HG03139 (cell line): Measurements from ENCODE around the gene ZNF670.

Source experiments
- ATAC-seq: cut with Tn5 transposase; IDR thresholded peaks from one replicate; pipeline ENCODE4 v1.9.1; 2021; ENCODE audit not compliant: unreplicated experiment

The ZNF670 gene

GRCh38 chr1:247104965-247105364 is 26.4 kb upstream of the ZNF670 start:
- ATAC-seq = no peak

- ATAC-seq = peak; percentile 99
Measured at GRCh38 chr1:247103859-247104591, 25.4 kb upstream of the ZNF670 start, which contains the start of gene ZNF669. TSS of gene ZNF669 (minus strand) at chr1:247104356. CDS start at chr1:247104199, 157 bp downstream.

- no peak for ATAC-seq
Measured at GRCh38 chr1:247102381-247102780, 23.8 kb upstream of the ZNF670 start.

GRCh38 chr1:247100676-247101279 is 22.2 kb upstream of the ZNF670 start:
- ATAC-seq = no peak

- ATAC-seq = no peak
Measured at GRCh38 chr1:247096958-247097357, 18.3 kb upstream of the ZNF670 start.

GRCh38 chr1:247096544-247096943 is 17.9 kb upstream of the ZNF670 start:
- ATAC-seq = no peak

- ATAC-seq = no peak
Measured at GRCh38 chr1:247096112-247096511, 17.5 kb upstream of the ZNF670 start.

- no peak for ATAC-seq
Measured at GRCh38 chr1:247090455-247090854, 11.8 kb upstream of the ZNF670 start.

- ATAC-seq = no peak
Measured at GRCh38 chr1:247089616-247090375, 11.2 kb upstream of the ZNF670 start.

GRCh38 chr1:247088967-247089366 is 10.4 kb upstream of the ZNF670 start:
- no peak for ATAC-seq

- ATAC-seq = no peak
Measured at GRCh38 chr1:247087256-247087655, 8.6 kb upstream of the ZNF670 start.

GRCh38 chr1:247085310-247085709 is 6.7 kb upstream of the ZNF670 start:
- no peak for ATAC-seq

- ATAC-seq = no peak
Measured at GRCh38 chr1:247084771-247085170, 6.2 kb upstream of the ZNF670 start.

GRCh38 chr1:247079141-247079874 is 697 bp upstream of the ZNF670 start:
- no peak for ATAC-seq

- no peak for ATAC-seq
Measured at GRCh38 chr1:247077876-247078257, 744 bp downstream of the ZNF670 start.

GRCh38 chr1:247077213-247077612 is 1.4 kb downstream of the ZNF670 start:
- no peak for ATAC-seq

GRCh38 chr1:247070645-247071044 is 8.0 kb downstream of the ZNF670 start:
- no peak for ATAC-seq

- ATAC-seq = no peak
Measured at GRCh38 chr1:247064304-247064703, 14.3 kb downstream of the ZNF670 start.

GRCh38 chr1:247060771-247061170 is 17.8 kb downstream of the ZNF670 start:
- ATAC-seq = no peak

GRCh38 chr1:247056071-247056470 is 22.5 kb downstream of the ZNF670 start:
- ATAC-seq = no peak

- no peak for ATAC-seq
Measured at GRCh38 chr1:247054992-247055415, 23.6 kb downstream of the ZNF670 start.
